Heart left ventricle (tissue), 13 donors: Measurements from ENCODE around the gene GNGT1.

Source experiments
- POLR2A ChIP-seq, 2 donors: fragments of 450-650 bp; IDR thresholded peaks; one replicate each; pipeline ENCODE4 v1.6.1; 2017; ENCODE audit warnings: antibody characterized with exemption in 2 of 2, mild to moderate bottlenecking in 2 of 2, moderate library complexity in 2 of 2
- TF ChIP-seq, protein P1 (sequence below), 12 donors: fragments of 200-600 bp; sonication (generic) in 4 of 12; IDR thresholded peaks; one replicate each; pipeline versions ENCODE4 v1.5.0 to v1.8.0; 2018 to 2022; ENCODE audit warnings: antibody characterized with exemption in 12 of 12, mild to moderate bottlenecking in 5 of 12
- donor health status: ischemic (EF 13 %, LVEDD 7.1; RV severe dilation, severe dysfunction).
- donor health status: DM: no; HTN: yes; CAD: no.
- donor health status: DM: no; HTN: no; CAD: no.
- donor health status: ischemic (EF 25% LVEDD 6.9; RV normal size, moderate dysfunction).
- donor health status: ischemic (EF 25% LVEDD 5.7; RV mildly dilated, moderate dysfunction).
- donor health status: ischemic (EF 35%, LVEDD 5.7; RV mildly dilated, moderate dysfunction).
- donor health status: nonischemic (EF 11% LVEDD 7.7; RV severe dilation, severe dysfunction).
- donor health status: DM: yes; HTN: yes; CAD: no.
- donor health status: PGD.
- donor health status: ischemic (EF 29% LVEDD 5.4; RV normal size, mild dysfunction).
- donor health status: nonischemic (EF 23%, LVEDD 6.1; RV moderate dilation, normal function).

- TF ChIP-seq, protein P1, sequence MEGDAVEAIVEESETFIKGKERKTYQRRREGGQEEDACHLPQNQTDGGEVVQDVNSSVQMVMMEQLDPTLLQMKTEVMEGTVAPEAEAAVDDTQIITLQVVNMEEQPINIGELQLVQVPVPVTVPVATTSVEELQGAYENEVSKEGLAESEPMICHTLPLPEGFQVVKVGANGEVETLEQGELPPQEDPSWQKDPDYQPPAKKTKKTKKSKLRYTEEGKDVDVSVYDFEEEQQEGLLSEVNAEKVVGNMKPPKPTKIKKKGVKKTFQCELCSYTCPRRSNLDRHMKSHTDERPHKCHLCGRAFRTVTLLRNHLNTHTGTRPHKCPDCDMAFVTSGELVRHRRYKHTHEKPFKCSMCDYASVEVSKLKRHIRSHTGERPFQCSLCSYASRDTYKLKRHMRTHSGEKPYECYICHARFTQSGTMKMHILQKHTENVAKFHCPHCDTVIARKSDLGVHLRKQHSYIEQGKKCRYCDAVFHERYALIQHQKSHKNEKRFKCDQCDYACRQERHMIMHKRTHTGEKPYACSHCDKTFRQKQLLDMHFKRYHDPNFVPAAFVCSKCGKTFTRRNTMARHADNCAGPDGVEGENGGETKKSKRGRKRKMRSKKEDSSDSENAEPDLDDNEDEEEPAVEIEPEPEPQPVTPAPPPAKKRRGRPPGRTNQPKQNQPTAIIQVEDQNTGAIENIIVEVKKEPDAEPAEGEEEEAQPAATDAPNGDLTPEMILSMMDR (IDR thresholded peaks at IDR 0.05): no peak
- no peak for TF ChIP-seq POLR2A (IDR thresholded peaks at IDR 0.05)
Observed at GRCh38 chr7:93894426-93894825, 11.9 kb upstream of the GNGT1 start.
